ENCODE results near the gene DYNLRB2.

DNA sequence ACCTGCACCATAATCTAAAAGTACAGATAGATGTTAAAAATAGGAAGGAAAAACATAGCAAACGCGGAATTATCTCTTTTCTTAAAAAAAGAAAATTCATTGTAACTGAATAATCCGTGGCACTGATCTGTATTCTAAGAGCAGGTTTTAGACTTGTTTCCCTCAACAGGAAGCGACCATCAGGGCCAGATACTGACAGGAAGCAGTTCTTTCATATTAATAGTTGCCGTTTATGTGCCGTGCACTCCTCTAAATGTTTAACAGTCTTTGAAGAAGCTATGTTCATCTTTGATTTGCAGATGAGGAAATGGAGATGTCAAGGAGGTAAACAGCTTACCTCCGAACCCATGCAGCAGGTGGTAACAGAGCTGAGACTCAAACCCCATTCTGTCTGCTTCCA is 23.6 kb downstream of the DYNLRB2 start:
- TF ChIP-seq, protein P1, sequence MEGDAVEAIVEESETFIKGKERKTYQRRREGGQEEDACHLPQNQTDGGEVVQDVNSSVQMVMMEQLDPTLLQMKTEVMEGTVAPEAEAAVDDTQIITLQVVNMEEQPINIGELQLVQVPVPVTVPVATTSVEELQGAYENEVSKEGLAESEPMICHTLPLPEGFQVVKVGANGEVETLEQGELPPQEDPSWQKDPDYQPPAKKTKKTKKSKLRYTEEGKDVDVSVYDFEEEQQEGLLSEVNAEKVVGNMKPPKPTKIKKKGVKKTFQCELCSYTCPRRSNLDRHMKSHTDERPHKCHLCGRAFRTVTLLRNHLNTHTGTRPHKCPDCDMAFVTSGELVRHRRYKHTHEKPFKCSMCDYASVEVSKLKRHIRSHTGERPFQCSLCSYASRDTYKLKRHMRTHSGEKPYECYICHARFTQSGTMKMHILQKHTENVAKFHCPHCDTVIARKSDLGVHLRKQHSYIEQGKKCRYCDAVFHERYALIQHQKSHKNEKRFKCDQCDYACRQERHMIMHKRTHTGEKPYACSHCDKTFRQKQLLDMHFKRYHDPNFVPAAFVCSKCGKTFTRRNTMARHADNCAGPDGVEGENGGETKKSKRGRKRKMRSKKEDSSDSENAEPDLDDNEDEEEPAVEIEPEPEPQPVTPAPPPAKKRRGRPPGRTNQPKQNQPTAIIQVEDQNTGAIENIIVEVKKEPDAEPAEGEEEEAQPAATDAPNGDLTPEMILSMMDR (IDR thresholded peaks at IDR 0.05) = no peak
- TF ChIP-seq EP300 (IDR thresholded peaks at IDR 0.05) = no peak
